ENCODE data around the gene KCNQ2. TPM values are rescaled to one million over a fixed set of nuclear protein-coding genes. Genes with fewer than 3 reads are reported as not detected.

The KCNQ2 gene
- total RNA-seq, 2 donors from 2014 or later, result 0.19 to 0.27 TPM

DNA sequence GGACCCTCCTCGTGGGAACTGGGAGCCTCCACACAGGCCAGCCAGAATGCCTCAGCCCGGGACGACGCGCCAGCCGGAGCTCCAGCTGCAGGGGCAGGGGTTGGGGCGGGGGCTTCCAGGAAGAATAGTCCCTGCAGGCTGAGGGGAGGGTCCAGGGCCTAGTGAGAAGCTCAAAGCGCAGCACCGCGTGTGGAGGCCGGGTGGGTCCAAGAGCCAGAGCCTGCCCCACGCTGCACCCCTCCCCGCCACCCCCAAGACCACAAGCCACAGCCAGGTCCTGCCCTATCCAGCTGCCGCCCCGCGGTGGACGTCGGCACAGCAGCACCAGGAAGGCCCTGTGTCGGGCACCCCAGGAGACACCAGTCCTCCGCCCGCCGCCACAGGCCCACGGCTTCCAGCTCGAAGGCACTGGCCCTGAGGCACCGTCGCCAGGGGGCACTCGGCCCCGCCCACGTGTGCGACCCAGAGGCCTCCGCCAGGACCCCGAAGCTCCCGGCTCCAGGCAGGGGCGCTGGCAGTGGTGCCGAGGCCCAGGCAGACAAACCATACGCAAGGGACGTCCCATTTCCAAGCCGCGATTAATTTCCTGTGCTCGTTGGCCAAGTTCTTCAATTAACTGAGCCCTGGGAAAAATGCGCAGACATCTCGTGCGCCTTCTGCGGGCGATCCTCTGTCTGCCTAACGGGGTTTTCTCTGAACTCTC is 19.5 kb downstream of the KCNQ2 start:
- Histone ChIP-seq H3K36me3 (no peaks in the 10 kb centered on the region), H3K9ac (ENCODE audit: low read depth in 2 of 2, low read length in 2 of 2) (no peak overlapping the region), H3K27me3 (no peaks in the 10 kb centered on the region), H3K4me3 (no peak overlapping the region), H3K4me1 (no peaks in the 10 kb centered on the region), H3K27ac (no peak overlapping the region), H3K9me3 (no peaks in the 10 kb centered on the region)
- no peak for DNase-seq
- TF ChIP-seq, protein P1, sequence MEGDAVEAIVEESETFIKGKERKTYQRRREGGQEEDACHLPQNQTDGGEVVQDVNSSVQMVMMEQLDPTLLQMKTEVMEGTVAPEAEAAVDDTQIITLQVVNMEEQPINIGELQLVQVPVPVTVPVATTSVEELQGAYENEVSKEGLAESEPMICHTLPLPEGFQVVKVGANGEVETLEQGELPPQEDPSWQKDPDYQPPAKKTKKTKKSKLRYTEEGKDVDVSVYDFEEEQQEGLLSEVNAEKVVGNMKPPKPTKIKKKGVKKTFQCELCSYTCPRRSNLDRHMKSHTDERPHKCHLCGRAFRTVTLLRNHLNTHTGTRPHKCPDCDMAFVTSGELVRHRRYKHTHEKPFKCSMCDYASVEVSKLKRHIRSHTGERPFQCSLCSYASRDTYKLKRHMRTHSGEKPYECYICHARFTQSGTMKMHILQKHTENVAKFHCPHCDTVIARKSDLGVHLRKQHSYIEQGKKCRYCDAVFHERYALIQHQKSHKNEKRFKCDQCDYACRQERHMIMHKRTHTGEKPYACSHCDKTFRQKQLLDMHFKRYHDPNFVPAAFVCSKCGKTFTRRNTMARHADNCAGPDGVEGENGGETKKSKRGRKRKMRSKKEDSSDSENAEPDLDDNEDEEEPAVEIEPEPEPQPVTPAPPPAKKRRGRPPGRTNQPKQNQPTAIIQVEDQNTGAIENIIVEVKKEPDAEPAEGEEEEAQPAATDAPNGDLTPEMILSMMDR (IDR thresholded peaks at IDR 0.05), result no peak
- intact Hi-C loops (cut with DNase I), result no loop called here

DNA sequence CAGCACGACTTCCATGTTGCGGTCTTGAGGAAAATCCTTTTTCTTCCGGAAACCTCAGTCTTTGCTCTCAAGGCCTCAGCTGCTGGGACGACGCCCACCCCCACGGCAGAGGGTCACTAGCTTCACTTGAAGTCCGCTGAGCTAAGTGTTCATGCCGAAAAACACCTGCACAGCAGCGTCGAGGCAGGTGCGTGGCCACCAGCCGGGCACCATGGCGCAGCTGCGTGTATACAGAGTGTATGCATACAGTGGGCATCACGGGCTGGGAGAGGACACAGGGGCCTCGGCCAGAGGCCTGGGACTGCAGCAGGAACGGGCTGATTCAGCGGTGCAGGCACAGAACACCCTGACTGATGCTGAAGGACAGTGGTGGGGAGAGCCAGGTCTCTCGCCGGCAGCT is 20.1 kb downstream of the KCNQ2 start:
- H3K27ac ChIP-seq, result no peak overlapping the region

DNA sequence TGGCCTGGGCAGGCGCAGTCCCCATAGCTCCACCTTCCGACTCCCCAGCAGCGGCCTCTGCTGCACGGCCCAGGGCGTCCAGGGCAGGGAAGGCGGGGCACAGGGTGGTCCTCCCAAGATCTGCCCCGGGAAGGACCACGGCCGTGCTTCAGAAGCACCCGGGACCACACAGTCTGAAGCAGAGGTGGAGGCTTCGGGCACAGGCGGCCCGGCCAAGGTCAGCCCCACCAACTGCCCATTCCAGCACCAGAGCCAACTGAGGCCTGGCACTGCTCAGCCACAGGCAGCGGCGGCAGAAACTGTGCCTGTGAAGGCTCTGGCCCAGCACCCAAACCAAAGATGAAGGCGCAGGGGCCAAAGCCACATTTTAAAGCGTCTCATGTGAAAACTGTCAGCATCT is 20.6 kb downstream of the KCNQ2 start:
- Histone ChIP-seq H3K9me3 (no peaks in the 10 kb centered on the region), H3K27me3 (no peaks in the 10 kb centered on the region), H3K27ac (no peak overlapping the region), H3K4me3 (no peak overlapping the region), H3K4me1 (no peaks in the 10 kb centered on the region), H3K36me3 (no peaks in the 10 kb centered on the region), H3K9ac (ENCODE audit: low read depth in 2 of 2, low read length in 2 of 2) (no peak overlapping the region)
- no peak for DNase-seq
- TF ChIP-seq, protein P1 (IDR thresholded peaks at IDR 0.05), result no peak
- intact Hi-C loops (cut with DNase I), result no loop called here

More for the DNA sequence above, 20.1 kb downstream of the KCNQ2 start:
- H3K4me3 ChIP-seq, result no peak overlapping the region
- H3K4me1 ChIP-seq, result no peaks in the 10 kb centered on the region
- no peak overlapping the region for H3K9ac ChIP-seq (ENCODE audit: low read depth in 2 of 2, low read length in 2 of 2)
- no peaks in the 10 kb centered on the region for H3K9me3 ChIP-seq
- H3K36me3 ChIP-seq, result no peaks in the 10 kb centered on the region
- TF ChIP-seq, protein P1 (IDR thresholded peaks at IDR 0.05), result no peak
- no peaks in the 10 kb centered on the region for H3K27me3 ChIP-seq
- intact Hi-C loops (cut with DNase I), result no loop called here
- DNase-seq, result no peak

DNA sequence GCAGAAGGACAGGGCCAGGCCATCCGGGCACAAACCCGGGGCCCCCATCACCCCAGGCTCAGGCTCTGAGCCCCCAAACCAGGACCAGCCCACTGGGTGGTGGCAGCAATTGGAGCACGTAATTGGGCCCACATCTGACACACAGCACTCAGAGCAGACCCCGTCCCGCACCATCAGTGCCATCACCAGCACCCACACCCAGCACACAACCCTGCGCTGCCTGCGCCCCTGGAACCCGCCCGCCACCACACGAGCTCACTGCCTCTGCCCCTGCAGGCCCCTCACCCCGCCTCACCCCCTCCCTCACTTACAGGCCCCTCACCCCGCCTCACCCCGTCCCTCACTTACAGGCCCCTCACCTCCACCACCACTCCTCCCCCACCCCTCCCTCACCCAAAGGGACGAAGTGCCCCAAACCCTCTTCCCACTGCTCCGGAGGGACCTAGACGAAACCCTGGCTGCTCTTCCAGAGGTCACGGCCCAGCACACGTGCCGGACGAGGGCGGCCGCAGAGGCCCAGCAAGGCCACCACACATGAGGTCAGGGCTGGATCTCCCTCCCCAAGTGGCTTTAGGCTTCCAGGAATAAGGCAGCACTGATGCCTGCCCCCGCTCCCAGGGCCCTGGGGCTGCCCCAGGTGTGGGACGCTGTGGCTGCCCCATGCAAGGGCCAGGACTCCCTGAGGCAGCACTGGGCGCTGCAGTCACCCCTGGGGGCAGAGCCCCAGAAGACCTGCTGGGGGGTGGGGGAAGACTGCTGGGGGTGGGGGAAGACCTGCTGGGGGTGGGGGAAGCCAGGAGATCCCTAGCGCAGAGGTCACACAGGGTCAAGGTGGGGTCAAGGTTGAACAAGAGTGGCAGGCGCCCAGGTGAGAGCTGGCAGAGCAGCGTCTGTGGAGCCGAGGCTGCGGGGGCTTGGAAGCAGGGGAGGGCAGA is 22.4 kb downstream of the KCNQ2 start:
- H3K4me1 ChIP-seq, result no peaks in the 10 kb centered on the region
- DNase-seq, result no peak
- H3K4me3 ChIP-seq, result no peak overlapping the region
- intact Hi-C loops (cut with DNase I), result no loop called here
- H3K9me3 ChIP-seq, result no peaks in the 10 kb centered on the region
- no peaks in the 10 kb centered on the region for H3K36me3 ChIP-seq
- H3K9ac ChIP-seq (ENCODE audit: low read depth in 2 of 2, low read length in 2 of 2), result no peak overlapping the region
- H3K27ac ChIP-seq, result no peak overlapping the region
- TF ChIP-seq, protein P1 (IDR thresholded peaks at IDR 0.05), result no peak
- no peaks in the 10 kb centered on the region for H3K27me3 ChIP-seq

DNA sequence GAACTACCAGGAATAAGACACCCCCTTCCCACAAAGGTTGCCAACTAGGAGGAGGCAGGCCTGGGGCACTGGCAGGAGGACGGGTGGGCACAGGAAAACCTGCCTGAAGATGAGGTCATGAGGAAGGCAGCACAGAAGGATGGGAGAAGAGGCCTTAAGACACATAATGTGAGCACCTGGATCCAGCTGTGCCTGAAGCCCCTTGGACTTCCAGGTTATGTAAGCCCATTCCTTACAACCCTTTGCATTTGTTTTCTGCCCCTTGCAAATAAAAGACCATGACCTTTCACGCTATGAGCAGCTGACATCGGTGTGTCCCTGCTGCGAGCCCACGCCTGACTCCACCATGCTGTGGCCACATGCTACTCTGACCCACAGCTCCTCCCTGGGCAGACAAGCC is 23.4 kb downstream of the KCNQ2 start:
- Histone ChIP-seq H3K4me1 (no peaks in the 10 kb centered on the region), H3K9me3 (no peaks in the 10 kb centered on the region), H3K4me3 (no peak overlapping the region), H3K9ac (ENCODE audit: low read depth in 2 of 2, low read length in 2 of 2) (no peak overlapping the region), H3K27me3 (no peaks in the 10 kb centered on the region), H3K27ac (no peak overlapping the region), H3K36me3 (no peaks in the 10 kb centered on the region)
- DNase-seq, result no peak
- intact Hi-C loops (cut with DNase I), result no loop called here
- TF ChIP-seq, protein P1 (IDR thresholded peaks at IDR 0.05), result no peak
